HEK293 (cell line): ENCODE results near the gene CD300LG.

Experiments used
- CTCF ChIA-PET: fragments of 350-600 bp; formaldehyde crosslinking; extraction: SDS; loops from one replicate; lab custom pipeline; 2021; ENCODE audit warnings: antibody characterized with exemption; lab: Yijun Ruan, JAX
- POLR2A ChIA-PET: fragments of 300-600 bp; formaldehyde crosslinking; extraction: SDS; loops from one replicate; lab custom pipeline; 2020; ENCODE audit warnings: antibody characterized with exemption, inconsistent platforms; lab: Yijun Ruan, JAX
- H3K27ac ChIP-seq: fragments of 200-500 bp; sonication (Bioruptor generic); 2 replicates; pipeline ENCODE4 v1.5.1; 2014; ENCODE audit warnings: low read depth, low read length, control low read depth, inconsistent platforms; ENCODE audit errors: extremely low read depth
- H3K36me3 ChIP-seq, 2 experiments: fragments of 200-500 bp in 1 of 2; sonication (Bioruptor generic) in 1 of 2; 1 replicate in 1 of 2; 2 replicates in 1 of 2; pipeline ENCODE4 v1.5.1; 2014 to 2017; ENCODE audit warnings: inconsistent platforms in 2 of 2, low read length in 2 of 2; ENCODE audit not compliant: control insufficient read depth in 2 of 2, insufficient read depth in 1 of 2
- H3K4me1 ChIP-seq: fragments of 200-500 bp; sonication (Bioruptor generic); 2 replicates; pipeline ENCODE4 v1.5.1; 2014; ENCODE audit warnings: mild to moderate bottlenecking, low read length, inconsistent platforms; ENCODE audit not compliant: control insufficient read depth, insufficient read depth
- H3K4me3 ChIP-seq: 2 replicates; pipeline ENCODE4 v1.5.1; 2011; ENCODE audit warnings: low read depth, mild to moderate bottlenecking, control low read depth, low read length, moderate library complexity
- H3K9me3 ChIP-seq: fragments of 200-500 bp; sonication (Bioruptor generic); 2 replicates; pipeline ENCODE4 v1.5.1; 2014; ENCODE audit warnings: low read depth, low read length, inconsistent platforms; ENCODE audit not compliant: control insufficient read depth, insufficient read depth
- FEZF1 ChIP-seq: fragments of 450-650 bp; formaldehyde crosslinking; IDR thresholded peaks from 2 replicates; pipeline ENCODE4 v1.5.1; 2016; ENCODE audit warnings: missing biosample characterization, missing genetic modification characterization
- IKZF3 ChIP-seq: fragments of 450-650 bp; IDR thresholded peaks from 2 replicates; pipeline ENCODE4 v1.5.0; 2018; ENCODE audit warnings: missing biosample characterization, mild to moderate bottlenecking, missing genetic modification characterization, moderate library complexity
- OSR2 ChIP-seq: fragments of 450-650 bp; formaldehyde crosslinking; IDR thresholded peaks from 2 replicates; pipeline ENCODE4 v1.5.1; 2016; ENCODE audit warnings: missing biosample characterization, missing genetic modification characterization
- PRDM1 ChIP-seq: fragments of 450-650 bp; formaldehyde crosslinking; IDR thresholded peaks from 2 replicates; pipeline ENCODE4; 2016; ENCODE audit warnings: missing biosample characterization, missing genetic modification characterization
- PRDM10 ChIP-seq: fragments of 450-650 bp; formaldehyde crosslinking; IDR thresholded peaks from 2 replicates; pipeline ENCODE4 v1.5.1; 2016; ENCODE audit warnings: missing biosample characterization, missing genetic modification characterization
- SCRT1 ChIP-seq: fragments of 450-650 bp; formaldehyde crosslinking; IDR thresholded peaks from 2 replicates; pipeline ENCODE4 v1.5.1; 2016; ENCODE audit warnings: missing biosample characterization, missing genetic modification characterization, borderline replicate concordance
- WT1 ChIP-seq: fragments of 450-650 bp; formaldehyde crosslinking; IDR thresholded peaks from 2 replicates; pipeline ENCODE4 v1.5.1; 2016; ENCODE audit warnings: missing biosample characterization, missing genetic modification characterization
- ZBTB20 ChIP-seq: fragments of 450-650 bp; formaldehyde crosslinking; IDR thresholded peaks from 2 replicates; pipeline ENCODE4 v1.5.1; 2016; ENCODE audit warnings: missing biosample characterization, missing genetic modification characterization
- ZBTB6 ChIP-seq: fragments of 450-650 bp; formaldehyde crosslinking; IDR thresholded peaks from 2 replicates; pipeline ENCODE4 v1.5.1; 2017; ENCODE audit warnings: missing biosample characterization, missing genetic modification characterization
- ZFP37 ChIP-seq: fragments of 450-650 bp; formaldehyde crosslinking; IDR thresholded peaks from 2 replicates; pipeline ENCODE4 v1.5.1; 2016; ENCODE audit warnings: missing biosample characterization, missing genetic modification characterization
- ZIC2 ChIP-seq: fragments of 450-650 bp; formaldehyde crosslinking; IDR thresholded peaks from 2 replicates; pipeline ENCODE4 v1.5.1; 2016; ENCODE audit warnings: missing biosample characterization, missing genetic modification characterization
- ZNF140 ChIP-seq: fragments of 450-650 bp; formaldehyde crosslinking; IDR thresholded peaks from 2 replicates; pipeline ENCODE4 v1.5.1; 2016; ENCODE audit warnings: missing biosample characterization, missing genetic modification characterization
- ZNF23 ChIP-seq: fragments of 450-650 bp; formaldehyde crosslinking; IDR thresholded peaks from 2 replicates; pipeline ENCODE4 v1.5.1; 2016; ENCODE audit warnings: missing biosample characterization, missing genetic modification characterization, borderline replicate concordance
- ZNF335 ChIP-seq: fragments of 450-650 bp; formaldehyde crosslinking; conservative IDR thresholded peaks from 2 replicates; pipeline ENCODE4 v1.5.1; 2016; ENCODE audit warnings: missing biosample characterization, missing genetic modification characterization
- ZNF366 ChIP-seq: fragments of 450-650 bp; formaldehyde crosslinking; conservative IDR thresholded peaks from 2 replicates; pipeline ENCODE4 v1.5.1; 2016; ENCODE audit warnings: missing biosample characterization, missing genetic modification characterization
- ZNF488 ChIP-seq: fragments of 450-650 bp; formaldehyde crosslinking; IDR thresholded peaks from 2 replicates; pipeline ENCODE4 v1.5.1; 2016; ENCODE audit warnings: missing biosample characterization, missing genetic modification characterization
- ZNF521 ChIP-seq: fragments of 450-650 bp; formaldehyde crosslinking; IDR thresholded peaks from 2 replicates; pipeline ENCODE4 v1.5.1; 2017; ENCODE audit warnings: missing biosample characterization, mild to moderate bottlenecking, missing genetic modification characterization
- ZNF548 ChIP-seq: fragments of 450-650 bp; formaldehyde crosslinking; IDR thresholded peaks from 2 replicates; pipeline ENCODE4 v1.5.1; 2016; ENCODE audit warnings: missing biosample characterization, missing genetic modification characterization
- ZNF571 ChIP-seq: fragments of 450-650 bp; formaldehyde crosslinking; IDR thresholded peaks from 2 replicates; pipeline ENCODE4 v1.5.0; 2017; ENCODE audit warnings: missing biosample characterization, missing genetic modification characterization
- ZNF670 ChIP-seq: fragments of 450-650 bp; formaldehyde crosslinking; IDR thresholded peaks from 2 replicates; pipeline ENCODE4 v1.5.1; 2016; ENCODE audit warnings: missing biosample characterization, missing genetic modification characterization, low read depth
- ZNF791 ChIP-seq: fragments of 450-650 bp; formaldehyde crosslinking; IDR thresholded peaks from 2 replicates; pipeline ENCODE4 v1.5.1; 2016; ENCODE audit warnings: missing biosample characterization, missing genetic modification characterization
- TF ChIP-seq, protein P1 (sequence below): fragments of 450-650 bp; IDR thresholded peaks from 2 replicates; pipeline ENCODE4 v1.5.1; 2018; ENCODE audit warnings: missing biosample characterization, mild to moderate bottlenecking, missing genetic modification characterization
- TF ChIP-seq, protein P2 (sequence below): fragments of 450-650 bp; formaldehyde crosslinking; IDR thresholded peaks from 2 replicates; pipeline ENCODE4; 2016; ENCODE audit warnings: missing biosample characterization, missing genetic modification characterization
- TF ChIP-seq, protein P3 (sequence below): fragments of 450-650 bp; formaldehyde crosslinking; IDR thresholded peaks from 2 replicates; pipeline ENCODE4 v1.5.1; 2016; ENCODE audit warnings: missing biosample characterization, missing genetic modification characterization

CD300LG gene

DNA sequence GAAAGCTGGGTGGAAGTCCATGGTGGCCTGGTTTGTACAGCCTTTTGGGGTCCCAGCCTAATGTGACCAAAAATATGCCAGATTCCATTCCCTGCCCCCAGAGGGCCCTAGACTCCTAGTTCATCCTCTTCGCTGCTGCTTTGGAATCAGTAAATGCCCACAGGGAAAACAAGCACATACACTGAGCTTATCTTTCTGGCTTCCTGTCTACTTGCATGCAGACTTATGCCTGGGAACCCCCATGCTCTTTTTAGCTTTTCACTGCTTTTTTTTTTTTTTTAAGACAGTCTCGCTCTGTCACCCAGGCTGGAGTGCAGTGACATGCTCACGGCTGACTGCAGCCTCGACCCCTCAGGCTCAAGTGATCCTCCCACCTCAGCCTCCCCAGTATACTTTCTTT is 6.2 kb upstream of the CD300LG start (continued):
- TF ChIP-seq, protein P1, sequence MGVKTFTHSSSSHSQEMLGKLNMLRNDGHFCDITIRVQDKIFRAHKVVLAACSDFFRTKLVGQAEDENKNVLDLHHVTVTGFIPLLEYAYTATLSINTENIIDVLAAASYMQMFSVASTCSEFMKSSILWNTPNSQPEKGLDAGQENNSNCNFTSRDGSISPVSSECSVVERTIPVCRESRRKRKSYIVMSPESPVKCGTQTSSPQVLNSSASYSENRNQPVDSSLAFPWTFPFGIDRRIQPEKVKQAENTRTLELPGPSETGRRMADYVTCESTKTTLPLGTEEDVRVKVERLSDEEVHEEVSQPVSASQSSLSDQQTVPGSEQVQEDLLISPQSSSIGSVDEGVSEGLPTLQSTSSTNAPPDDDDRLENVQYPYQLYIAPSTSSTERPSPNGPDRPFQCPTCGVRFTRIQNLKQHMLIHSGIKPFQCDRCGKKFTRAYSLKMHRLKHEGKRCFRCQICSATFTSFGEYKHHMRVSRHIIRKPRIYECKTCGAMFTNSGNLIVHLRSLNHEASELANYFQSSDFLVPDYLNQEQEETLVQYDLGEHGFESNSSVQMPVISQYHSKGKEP = no peak
- TF ChIP-seq ZFP37 (tag by site-specific recombination) (no peak), PRDM1 (tag by site-specific recombination) (peak; percentile 16; the same call in 1 of the 2 replicates), IKZF3 (tag by site-specific recombination) (0 out of 2 replicates have a peak, but pooled peaks have one; percentile 38), OSR2 (tag by site-specific recombination) (no peak), ZNF23 (tag by site-specific recombination) (no peak), ZNF670 (tag by site-specific recombination) (no peak), PRDM10 (0 out of 2 replicates have a peak, but pooled peaks have one; percentile 34), ZNF571 (tag by site-specific recombination) (no peak), ZNF335 (tag by site-specific recombination) (peak; percentile 80), SCRT1 (tag by site-specific recombination) (no peak), ZIC2 (tag by site-specific recombination) (no peak), ZNF140 (no peak), ZNF488 (tag by site-specific recombination) (no peak), ZNF548 (tag by site-specific recombination) (no peak), ZBTB20 (tag by site-specific recombination) (peak; percentile 39), FEZF1 (tag by site-specific recombination) (peak; percentile 66), ZBTB6 (tag by site-specific recombination) (no peak)
- TF ChIP-seq, protein P2, sequence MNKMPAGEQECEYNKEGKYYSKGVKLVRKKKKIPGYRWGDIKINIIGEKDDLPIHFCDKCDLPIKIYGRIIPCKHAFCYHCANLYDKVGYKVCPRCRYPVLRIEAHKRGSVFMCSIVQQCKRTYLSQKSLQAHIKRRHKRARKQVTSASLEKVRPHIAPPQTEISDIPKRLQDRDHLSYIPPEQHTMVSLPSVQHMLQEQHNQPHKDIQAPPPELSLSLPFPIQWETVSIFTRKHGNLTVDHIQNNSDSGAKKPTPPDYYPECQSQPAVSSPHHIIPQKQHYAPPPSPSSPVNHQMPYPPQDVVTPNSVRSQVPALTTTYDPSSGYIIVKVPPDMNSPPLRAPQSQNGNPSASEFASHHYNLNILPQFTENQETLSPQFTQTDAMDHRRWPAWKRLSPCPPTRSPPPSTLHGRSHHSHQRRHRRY (tag by site-specific recombination) = no peak

- ChIA-PET CTCF (interaction anchor here (0.6 to 2.9 kb wide), 20 partner anchors 9 to 922 kb away, joined by 3 to 13 read pairs (median 4); no protein-coding TSS in a partner anchor), POLR2A (interaction anchor here (0.7 to 2.0 kb wide), 2 partner anchors 23 to 63 kb away, joined by 5 to 7 read pairs; partner anchors contain the start of gene DUSP3)
- H3K4me1 ChIP-seq = peaks cover 14% of the 10 kb centered on the region
- no peaks in the 10 kb centered on the region for H3K36me3 ChIP-seq
- H3K27ac ChIP-seq = no peak overlapping the region
- H3K9me3 ChIP-seq = no peaks in the 10 kb centered on the region
- no peak overlapping the region for H3K4me3 ChIP-seq
- TF ChIP-seq, protein P3, sequence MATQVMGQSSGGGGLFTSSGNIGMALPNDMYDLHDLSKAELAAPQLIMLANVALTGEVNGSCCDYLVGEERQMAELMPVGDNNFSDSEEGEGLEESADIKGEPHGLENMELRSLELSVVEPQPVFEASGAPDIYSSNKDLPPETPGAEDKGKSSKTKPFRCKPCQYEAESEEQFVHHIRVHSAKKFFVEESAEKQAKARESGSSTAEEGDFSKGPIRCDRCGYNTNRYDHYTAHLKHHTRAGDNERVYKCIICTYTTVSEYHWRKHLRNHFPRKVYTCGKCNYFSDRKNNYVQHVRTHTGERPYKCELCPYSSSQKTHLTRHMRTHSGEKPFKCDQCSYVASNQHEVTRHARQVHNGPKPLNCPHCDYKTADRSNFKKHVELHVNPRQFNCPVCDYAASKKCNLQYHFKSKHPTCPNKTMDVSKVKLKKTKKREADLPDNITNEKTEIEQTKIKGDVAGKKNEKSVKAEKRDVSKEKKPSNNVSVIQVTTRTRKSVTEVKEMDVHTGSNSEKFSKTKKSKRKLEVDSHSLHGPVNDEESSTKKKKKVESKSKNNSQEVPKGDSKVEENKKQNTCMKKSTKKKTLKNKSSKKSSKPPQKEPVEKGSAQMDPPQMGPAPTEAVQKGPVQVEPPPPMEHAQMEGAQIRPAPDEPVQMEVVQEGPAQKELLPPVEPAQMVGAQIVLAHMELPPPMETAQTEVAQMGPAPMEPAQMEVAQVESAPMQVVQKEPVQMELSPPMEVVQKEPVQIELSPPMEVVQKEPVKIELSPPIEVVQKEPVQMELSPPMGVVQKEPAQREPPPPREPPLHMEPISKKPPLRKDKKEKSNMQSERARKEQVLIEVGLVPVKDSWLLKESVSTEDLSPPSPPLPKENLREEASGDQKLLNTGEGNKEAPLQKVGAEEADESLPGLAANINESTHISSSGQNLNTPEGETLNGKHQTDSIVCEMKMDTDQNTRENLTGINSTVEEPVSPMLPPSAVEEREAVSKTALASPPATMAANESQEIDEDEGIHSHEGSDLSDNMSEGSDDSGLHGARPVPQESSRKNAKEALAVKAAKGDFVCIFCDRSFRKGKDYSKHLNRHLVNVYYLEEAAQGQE (tag by site-specific recombination) = no peak
- TF ChIP-seq WT1 (tag by site-specific recombination) = no peak
- no peak for TF ChIP-seq ZNF521 (tag by site-specific recombination)
- TF ChIP-seq ZNF366 (tag by site-specific recombination) = no peak
- TF ChIP-seq ZNF791 (tag by site-specific recombination) = no peak
Measured at GRCh38 chr17:43841282-43841681, 5.7 kb upstream of the CD300LG start.
